Thymus (tissue), 14 donors: ENCODE data around the gene MAP1S. TPM values are rescaled to one million over a fixed set of nuclear protein-coding genes. Genes with fewer than 3 reads are reported as not detected.

Experiments used
- DNase-seq, 9 donors: peaks; one replicate each; pipeline ENCODE4 v3.0.0-alpha.2; 2013; ENCODE audit warnings: low spot score in 9 of 9, low read depth in 6 of 9, missing footprints in 1 of 9
- H3K27ac ChIP-seq, 2 donors: one replicate each; pipeline ENCODE4 v1.5.1; 2013; ENCODE audit warnings: control low read depth in 1 of 2, low read depth in 1 of 2, low read length in 1 of 2, mild to moderate bottlenecking in 1 of 2, moderate library complexity in 1 of 2
- H3K27me3 ChIP-seq, 2 donors: one replicate each; pipeline ENCODE4 v1.5.1; 2013; ENCODE audit warnings: low read length in 1 of 2; ENCODE audit not compliant: control insufficient read depth in 2 of 2, insufficient read depth in 1 of 2
- H3K36me3 ChIP-seq, 2 donors: one replicate each; pipeline ENCODE4 v1.5.1; 2013; ENCODE audit warnings: low read length in 1 of 2, mild to moderate bottlenecking in 1 of 2, moderate library complexity in 1 of 2; ENCODE audit not compliant: control insufficient read depth in 2 of 2, insufficient read depth in 2 of 2
- H3K4me1 ChIP-seq, 2 donors: one replicate each; pipeline ENCODE4 v1.5.1; 2013; ENCODE audit warnings: low read length in 2 of 2; ENCODE audit not compliant: control insufficient read depth in 2 of 2, insufficient read depth in 2 of 2
- H3K4me3 ChIP-seq, 2 donors: one replicate each; pipeline ENCODE4 v1.5.1; 2013; ENCODE audit warnings: low read length in 2 of 2, control low read depth in 1 of 2, mild to moderate bottlenecking in 1 of 2
- H3K9me3 ChIP-seq, 2 donors: one replicate each; pipeline ENCODE4 v1.5.1; 2013; ENCODE audit warnings: low read length in 1 of 2, mild to moderate bottlenecking in 1 of 2; ENCODE audit not compliant: control insufficient read depth in 2 of 2, insufficient read depth in 1 of 2
- WGBS: extraction: QIAGEN DNeasy Blood & Tissue Kit; methylation state at CpG from one replicate; pipeline ENCODE4 v1.1.7; 2013; 5-methylcytosine and 5-hydroxymethylcytosine counted together
- long read RNA-seq, 10 donors: transcript quantifications; one replicate each; lab custom pipeline, GENCODE V29; 2026
- polyA plus RNA-seq: library from polyadenylated mRNA; stranded (reverse); fragments of 200-250 nt; gene quantifications from one replicate; pipeline ENCODE4 v1.2.3, GENCODE V29; 2013
- total RNA-seq: library from RNA; stranded (reverse); fragments of 120-200 nt; gene quantifications from one replicate; pipeline ENCODE4 v1.2.4, GENCODE V29; 2013
- donor health status: healthy.

The MAP1S gene, protein sequence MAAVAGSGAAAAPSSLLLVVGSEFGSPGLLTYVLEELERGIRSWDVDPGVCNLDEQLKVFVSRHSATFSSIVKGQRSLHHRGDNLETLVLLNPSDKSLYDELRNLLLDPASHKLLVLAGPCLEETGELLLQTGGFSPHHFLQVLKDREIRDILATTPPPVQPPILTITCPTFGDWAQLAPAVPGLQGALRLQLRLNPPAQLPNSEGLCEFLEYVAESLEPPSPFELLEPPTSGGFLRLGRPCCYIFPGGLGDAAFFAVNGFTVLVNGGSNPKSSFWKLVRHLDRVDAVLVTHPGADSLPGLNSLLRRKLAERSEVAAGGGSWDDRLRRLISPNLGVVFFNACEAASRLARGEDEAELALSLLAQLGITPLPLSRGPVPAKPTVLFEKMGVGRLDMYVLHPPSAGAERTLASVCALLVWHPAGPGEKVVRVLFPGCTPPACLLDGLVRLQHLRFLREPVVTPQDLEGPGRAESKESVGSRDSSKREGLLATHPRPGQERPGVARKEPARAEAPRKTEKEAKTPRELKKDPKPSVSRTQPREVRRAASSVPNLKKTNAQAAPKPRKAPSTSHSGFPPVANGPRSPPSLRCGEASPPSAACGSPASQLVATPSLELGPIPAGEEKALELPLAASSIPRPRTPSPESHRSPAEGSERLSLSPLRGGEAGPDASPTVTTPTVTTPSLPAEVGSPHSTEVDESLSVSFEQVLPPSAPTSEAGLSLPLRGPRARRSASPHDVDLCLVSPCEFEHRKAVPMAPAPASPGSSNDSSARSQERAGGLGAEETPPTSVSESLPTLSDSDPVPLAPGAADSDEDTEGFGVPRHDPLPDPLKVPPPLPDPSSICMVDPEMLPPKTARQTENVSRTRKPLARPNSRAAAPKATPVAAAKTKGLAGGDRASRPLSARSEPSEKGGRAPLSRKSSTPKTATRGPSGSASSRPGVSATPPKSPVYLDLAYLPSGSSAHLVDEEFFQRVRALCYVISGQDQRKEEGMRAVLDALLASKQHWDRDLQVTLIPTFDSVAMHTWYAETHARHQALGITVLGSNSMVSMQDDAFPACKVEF
- total RNA-seq (8.5 TPM), polyA plus RNA-seq (17.5 TPM)
- long read RNA-seq, donor 1, partial matches to known transcripts = 0 of 1 reads
- long read RNA-seq, donor 1, other reads (novel, unspliced or antisense) = 0 of 1 reads
- long read RNA-seq, donor 2, transcript MAP1S-201 (7 exons, 3,419 nt) = major isoform, 10 of 31 reads
- long read RNA-seq, donor 2, partial matches to known transcripts = 20 of 31 reads
- long read RNA-seq, donor 2, other reads (novel, unspliced or antisense) = 0 of 31 reads
- long read RNA-seq, donor 3, partial matches to known transcripts = 0 of 1 reads
- long read RNA-seq, donor 3, other reads (novel, unspliced or antisense) = 0 of 1 reads
- long read RNA-seq, donor 4, partial matches to known transcripts = 7 of 9 reads
- long read RNA-seq, donor 4, other reads (novel, unspliced or antisense) = 0 of 9 reads
- long read RNA-seq, donor 5, partial matches to known transcripts = 16 of 19 reads
- long read RNA-seq, donor 5, other reads (novel, unspliced or antisense) = 0 of 19 reads
- long read RNA-seq, donor 6, transcript MAP1S-201 (7 exons, 3,419 nt) = major isoform, 5 of 15 reads
- long read RNA-seq, donor 6, partial matches to known transcripts = 8 of 15 reads
- long read RNA-seq, donor 6, other reads (novel, unspliced or antisense) = 0 of 15 reads
- long read RNA-seq, donor 7, partial matches to known transcripts = 0 of 1 reads
- long read RNA-seq, donor 7, other reads (novel, unspliced or antisense) = 0 of 1 reads
- long read RNA-seq, donor 8, partial matches to known transcripts = 0 of 1 reads
- long read RNA-seq, donor 8, other reads (novel, unspliced or antisense) = 0 of 1 reads
- long read RNA-seq, donor 9, partial matches to known transcripts = 0 of 2 reads
- long read RNA-seq, donor 9, other reads (novel, unspliced or antisense) = 0 of 2 reads
- long read RNA-seq, donor 10 = 0 reads

DNA sequence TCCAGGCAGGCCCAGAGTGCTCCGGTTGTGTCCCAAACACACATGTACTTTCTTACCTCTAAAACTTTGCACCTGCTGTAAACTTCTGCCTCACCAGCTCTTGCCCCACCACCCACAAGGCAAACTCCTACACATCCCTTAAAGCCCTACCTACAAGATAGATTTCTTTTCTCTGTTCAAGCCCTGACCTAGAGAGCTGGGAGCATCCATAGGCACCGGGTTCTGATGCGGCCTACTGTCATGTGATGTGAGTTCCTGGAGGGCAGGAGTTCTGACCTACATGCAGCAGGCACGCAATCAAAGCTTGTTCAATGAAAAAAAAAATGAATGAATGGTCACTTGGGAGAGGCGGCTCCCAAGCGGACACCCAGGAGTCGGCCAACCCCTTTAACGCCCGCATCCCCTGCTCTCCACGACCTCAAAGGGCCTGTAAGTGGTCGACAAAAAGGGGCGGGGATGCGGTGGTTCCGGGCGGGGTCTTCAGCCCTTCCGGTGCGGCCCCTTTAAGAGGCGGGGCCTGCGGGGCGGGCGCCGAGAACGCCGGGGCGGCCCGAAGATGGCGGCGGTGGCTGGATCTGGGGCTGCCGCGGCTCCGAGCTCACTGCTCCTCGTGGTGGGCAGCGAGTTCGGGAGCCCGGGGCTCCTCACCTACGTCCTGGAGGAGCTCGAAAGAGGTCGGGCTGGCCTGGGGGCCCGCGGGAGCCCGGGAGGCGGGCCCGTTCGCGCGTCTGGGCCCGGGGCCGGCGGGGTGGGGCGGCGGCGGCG, at the start of gene MAP1S:
Gene MAP1S (plus strand): TSS at position 534 of the 765 bp plus-strand sequence. CDS start 23 bp downstream, at position 557.
- peaks cover 20 to 24% of the 10 kb centered on the region in 2 donors for H3K4me1 ChIP-seq
- peak in 7 of 9 donors; percentile 34 to 75 (median 53) for DNase-seq
- no peaks in the 10 kb centered on the region for H3K9me3 ChIP-seq
- H3K36me3 ChIP-seq = peaks cover 9 to 13% of the 10 kb centered on the region in 2 donors
- 3% methylated on average over 53 of the region's 53 CpGs for WGBS
- H3K4me3 ChIP-seq = peak within 1 kb of the TSS; percentile 79 to 100
- H3K27ac ChIP-seq = peak within 1 kb of the TSS in 1 of 2 donors; percentile 64
- no peaks in the 10 kb centered on the region for H3K27me3 ChIP-seq

DNA sequence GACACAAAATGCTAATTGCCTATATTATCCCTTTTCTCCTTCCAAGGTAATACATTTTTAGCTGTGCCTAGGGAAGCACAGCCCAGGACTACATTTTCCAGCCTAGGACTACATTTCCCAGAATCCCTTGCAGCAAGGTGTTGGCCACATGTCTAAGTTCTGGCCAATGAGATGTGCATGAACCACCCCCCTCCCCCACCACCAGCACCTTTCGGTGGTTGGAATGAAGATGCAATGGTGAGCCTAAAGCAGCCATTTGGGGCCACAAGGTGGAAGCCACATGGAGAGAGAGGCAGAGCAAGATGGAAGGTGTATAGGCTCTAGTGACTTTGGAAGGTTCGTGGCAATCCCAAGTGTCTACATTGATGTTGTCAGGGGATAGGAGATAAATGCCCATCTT, 47.4 kb upstream of the MAP1S start:
- 82% methylated on average over 2 of the region's 2 CpGs for WGBS
- H3K4me1 ChIP-seq = no peaks in the 10 kb centered on the region
- DNase-seq = peak in 1 of 9 donors; percentile 6
- no peaks in the 10 kb centered on the region for H3K36me3 ChIP-seq
- H3K27ac ChIP-seq = no peak overlapping the region
- H3K4me3 ChIP-seq = no peak overlapping the region
- no peaks in the 10 kb centered on the region for H3K27me3 ChIP-seq
- no peaks in the 10 kb centered on the region for H3K9me3 ChIP-seq

DNA sequence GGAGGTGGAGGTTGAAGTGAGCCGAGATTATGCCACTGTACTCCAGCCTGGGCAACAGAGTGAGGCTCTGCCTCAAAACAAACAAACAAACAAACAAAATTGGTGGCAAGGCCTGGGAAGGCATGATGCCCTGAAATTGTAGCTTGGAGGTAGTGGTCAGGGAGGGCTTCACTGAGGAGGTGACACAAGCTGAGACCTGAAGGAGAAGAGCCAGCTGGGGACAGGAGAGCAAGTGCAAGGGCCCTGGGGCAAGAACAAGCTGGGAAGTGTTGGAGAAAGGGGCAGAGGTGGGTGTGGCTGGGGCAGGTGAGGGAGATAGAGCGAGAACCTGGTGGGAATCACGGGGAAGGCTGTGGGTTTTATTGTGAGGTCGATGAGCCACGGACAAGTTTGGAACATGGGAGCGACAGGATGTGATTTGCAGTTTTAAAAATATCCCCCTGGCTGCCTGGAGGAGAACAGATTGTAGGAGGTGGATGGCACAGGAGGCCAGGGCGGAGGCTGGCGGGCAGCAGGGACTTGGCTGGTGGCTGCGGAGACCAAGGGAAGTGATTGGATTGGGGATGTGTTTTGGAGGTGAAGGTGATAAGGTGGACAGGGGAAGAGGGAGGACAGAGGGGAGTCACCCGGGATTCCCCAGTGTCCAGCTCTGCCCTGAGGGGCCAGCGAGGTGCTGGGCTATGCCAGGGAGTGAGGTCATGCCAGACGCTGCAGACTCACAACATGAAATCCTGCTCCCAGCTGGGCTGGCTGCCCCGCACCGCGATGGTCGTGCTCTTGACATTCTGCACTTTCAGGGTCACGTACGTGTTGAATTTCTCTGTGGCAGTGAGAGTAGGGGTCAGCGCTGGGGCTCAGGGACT, 45.1 kb upstream of the MAP1S start:
- Histone ChIP-seq H3K4me3 (no peak overlapping the region), H3K27me3 (peaks cover 0 to 8% of the 10 kb centered on the region in 2 donors), H3K9me3 (no peaks in the 10 kb centered on the region), H3K4me1 (no peaks in the 10 kb centered on the region), H3K36me3 (no peaks in the 10 kb centered on the region), H3K27ac (no peak overlapping the region)
- no peak for DNase-seq
- WGBS = 80% methylated on average over 19 of the region's 19 CpGs

DNA sequence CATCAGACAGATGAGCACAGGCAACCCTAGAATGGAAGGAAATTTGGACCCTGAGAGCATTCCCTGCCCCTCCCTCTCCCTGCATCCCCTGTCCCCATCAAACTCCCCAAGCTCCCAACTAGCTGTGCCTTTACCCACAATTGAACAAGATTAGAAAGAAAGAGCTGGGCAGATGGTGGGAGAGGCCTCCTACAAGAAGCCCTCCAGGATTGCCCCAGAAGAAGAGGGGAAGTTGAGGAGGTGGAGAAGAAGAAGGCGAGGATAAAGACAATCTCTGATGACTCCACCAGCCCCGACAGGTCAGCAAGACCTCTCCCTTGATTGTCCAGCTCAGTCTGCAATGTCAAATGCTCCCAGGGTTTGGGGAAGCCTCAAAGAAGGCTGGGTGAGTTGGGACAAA, 43.0 kb upstream of the MAP1S start:
- peaks cover 11 to 28% of the 10 kb centered on the region in 2 donors for H3K27me3 ChIP-seq
- DNase-seq = no peak
- 63% methylated on average over 2 of the region's 2 CpGs for WGBS
- no peaks in the 10 kb centered on the region for H3K9me3 ChIP-seq
- no peak overlapping the region for H3K27ac ChIP-seq
- no peaks in the 10 kb centered on the region for H3K4me1 ChIP-seq
- H3K4me3 ChIP-seq = no peak overlapping the region
- H3K36me3 ChIP-seq = no peaks in the 10 kb centered on the region

DNA sequence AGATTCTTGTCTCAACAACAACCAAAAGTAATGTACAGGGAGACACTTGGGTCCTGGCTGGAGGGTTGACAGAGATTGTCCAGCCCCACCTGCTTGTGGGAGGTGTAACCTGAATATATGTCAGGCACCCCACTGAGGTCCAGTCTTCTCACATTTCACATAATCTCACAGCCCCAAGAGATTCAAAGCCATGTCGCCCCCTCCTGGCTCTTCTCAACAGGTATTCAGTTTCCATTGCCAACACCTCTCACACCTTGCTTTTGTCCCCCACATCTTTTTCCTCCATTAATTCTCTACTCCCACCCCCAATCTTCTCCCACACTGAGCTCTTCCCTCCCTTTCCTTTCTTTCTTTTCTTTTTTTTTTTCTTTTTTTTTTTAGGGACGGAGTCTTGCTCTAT, 42.3 kb upstream of the MAP1S start:
- no peak overlapping the region for H3K27ac ChIP-seq
- no peaks in the 10 kb centered on the region for H3K36me3 ChIP-seq
- H3K9me3 ChIP-seq = no peaks in the 10 kb centered on the region
- H3K4me3 ChIP-seq = no peak overlapping the region
- no peak for DNase-seq
- WGBS = 83% methylated on average over 2 of the region's 2 CpGs
- H3K4me1 ChIP-seq = no peaks in the 10 kb centered on the region
- peaks cover 16 to 35% of the 10 kb centered on the region in 2 donors for H3K27me3 ChIP-seq

DNA sequence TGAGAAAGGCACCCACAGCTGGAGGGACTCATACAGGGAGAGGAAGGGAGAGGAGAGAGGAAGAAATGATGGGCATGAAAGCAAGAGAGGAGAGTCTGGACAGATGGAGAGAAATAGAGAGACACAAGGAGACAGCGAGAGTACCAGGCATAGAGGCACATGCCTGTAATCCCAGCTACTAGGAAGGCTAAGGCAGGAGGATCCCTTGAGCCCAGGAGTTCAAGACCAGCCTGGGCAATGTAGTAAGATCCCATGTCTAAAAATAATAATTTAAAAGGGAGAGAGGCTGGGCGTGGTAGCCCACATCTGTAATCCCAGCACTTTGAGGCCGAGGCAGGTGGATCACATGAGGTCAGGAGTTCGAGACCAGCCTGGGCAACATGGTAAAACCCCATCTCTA, 40.4 kb upstream of the MAP1S start:
- no peak overlapping the region for H3K27ac ChIP-seq
- H3K9me3 ChIP-seq = no peaks in the 10 kb centered on the region
- H3K27me3 ChIP-seq = peaks cover 16 to 44% of the 10 kb centered on the region in 2 donors
- DNase-seq = no peak
- 90% methylated on average over 4 of the region's 4 CpGs for WGBS
- H3K4me1 ChIP-seq = no peaks in the 10 kb centered on the region
- H3K4me3 ChIP-seq = no peak overlapping the region
- no peaks in the 10 kb centered on the region for H3K36me3 ChIP-seq
